ENCODE data around the gene CDH23.

Gene CDH23

GRCh38 chr10:71463111-71463510 lies 66.4 kb downstream of the CDH23 start:
- DNase-seq, result no peak

- no peak for DNase-seq
Measured at GRCh38 chr10:71465551-71466252, 69.0 kb downstream of the CDH23 start.

DNA sequence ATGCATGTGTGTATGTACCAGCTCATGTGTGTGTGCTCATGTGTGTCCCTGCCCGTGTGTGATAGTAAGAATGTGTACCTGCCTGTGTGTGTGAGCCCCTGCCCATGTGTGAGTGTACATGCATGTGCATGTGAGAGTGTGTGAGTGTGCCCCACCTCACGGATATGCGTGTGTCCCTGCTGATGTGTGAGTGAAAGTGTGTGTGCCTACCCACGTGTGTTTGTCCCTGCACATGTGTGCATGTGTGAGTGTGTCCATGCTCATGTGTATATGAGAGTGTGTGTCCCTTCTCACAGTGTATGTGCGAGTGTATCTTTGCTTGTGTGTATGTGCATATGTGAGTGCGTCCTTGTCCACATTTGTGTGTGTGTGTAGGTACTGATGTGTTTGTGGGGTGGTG lies 69.6 kb downstream of the CDH23 start:
- no peak for DNase-seq

DNA sequence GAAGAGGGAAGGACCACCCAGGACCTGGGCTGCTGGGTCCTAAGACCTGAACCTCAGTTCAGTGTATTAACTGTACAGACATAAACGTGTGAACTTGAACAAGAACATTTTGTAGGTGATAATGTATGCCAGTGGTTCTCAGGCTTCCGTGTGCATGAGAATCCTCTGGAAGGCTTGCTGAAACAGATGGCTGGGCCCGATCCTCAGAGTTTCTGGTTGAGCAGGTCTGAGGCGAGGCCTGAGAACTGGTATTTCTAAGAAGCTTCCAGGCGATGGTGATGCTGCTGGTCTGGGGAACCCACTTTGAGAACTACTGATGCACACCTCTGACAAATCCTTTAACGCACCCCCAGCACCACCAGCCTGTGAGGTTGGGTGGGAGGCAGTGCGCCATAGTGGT lies 70.4 kb downstream of the CDH23 start:
- DNase-seq, result no peak

DNA sequence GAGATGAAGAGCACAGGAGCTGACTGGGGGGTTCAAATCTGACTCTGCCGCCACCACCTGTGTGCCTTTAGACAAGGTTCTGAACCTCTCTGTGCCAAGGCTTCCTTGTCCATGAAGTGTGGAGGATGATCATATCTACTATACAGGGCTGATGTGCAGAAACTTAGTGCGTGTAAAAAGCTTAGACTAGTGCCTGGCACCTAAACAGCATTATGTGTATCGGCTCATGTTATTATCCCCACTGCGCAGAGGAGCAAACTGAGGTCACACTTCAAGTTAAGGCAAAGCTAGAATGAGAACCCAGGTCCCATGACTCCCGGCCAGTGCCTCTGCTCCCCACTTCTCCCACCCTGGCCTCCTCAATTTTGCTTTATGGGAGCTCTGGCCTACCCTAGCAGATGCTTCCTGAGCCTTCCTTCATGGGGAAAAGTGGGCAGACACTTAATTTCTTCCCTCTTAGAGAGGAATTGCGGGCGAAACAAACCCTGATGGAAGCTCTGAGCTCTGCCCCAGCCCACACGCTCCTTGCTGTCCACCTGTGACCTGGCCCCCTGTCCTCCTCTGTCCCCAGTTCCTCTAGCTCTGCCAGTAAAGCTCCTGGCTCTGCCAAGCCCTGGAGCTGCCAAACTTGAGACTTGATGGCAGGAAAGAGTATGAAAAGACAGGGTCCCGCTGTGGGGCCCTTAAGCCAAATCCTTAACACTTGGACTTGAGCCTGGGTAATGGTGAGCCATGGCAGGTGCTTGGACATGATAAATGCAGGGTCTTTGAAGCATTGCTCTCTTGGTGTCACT lies 71.0 kb downstream of the CDH23 start:
- DNase-seq, result no peak

DNA sequence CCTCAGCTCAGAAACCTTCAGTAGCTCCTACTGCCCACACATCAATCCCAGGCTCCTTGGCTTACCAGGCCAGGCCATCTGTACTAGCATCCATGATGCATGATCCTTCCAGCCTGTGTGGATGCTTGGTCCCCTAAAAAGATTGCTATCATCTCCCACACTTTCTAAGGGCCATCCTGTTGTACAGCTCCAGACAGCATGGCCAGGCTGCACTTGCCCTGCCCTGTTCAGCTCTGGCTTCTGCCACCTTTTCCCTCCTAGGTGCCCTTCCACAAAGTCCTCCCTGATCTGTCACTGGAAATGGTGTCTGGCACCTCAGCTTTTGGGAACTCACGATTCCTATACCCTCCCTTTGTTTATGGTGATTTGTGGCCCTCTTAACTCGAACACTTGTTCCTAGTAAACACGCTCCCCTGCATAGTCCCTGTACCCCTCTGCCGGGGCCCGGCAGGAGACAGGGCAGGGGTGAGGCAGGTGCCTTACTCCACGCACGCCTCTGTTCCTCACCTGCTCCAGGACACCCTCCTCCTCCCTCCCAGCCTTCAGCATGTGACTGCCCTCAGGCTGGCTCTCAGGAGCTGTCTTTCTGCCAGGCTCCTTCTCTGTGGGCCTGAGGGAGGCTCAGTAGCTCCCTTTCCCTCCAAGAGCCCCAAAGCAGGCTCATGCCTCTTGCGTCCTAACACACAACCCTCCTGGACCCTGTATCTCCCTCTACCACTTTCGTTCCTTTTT lies 71.8 kb downstream of the CDH23 start:
- no peak for DNase-seq

GRCh38 chr10:71471006-71471405 lies 74.3 kb downstream of the CDH23 start:
- DNase-seq, result no peak

DNA sequence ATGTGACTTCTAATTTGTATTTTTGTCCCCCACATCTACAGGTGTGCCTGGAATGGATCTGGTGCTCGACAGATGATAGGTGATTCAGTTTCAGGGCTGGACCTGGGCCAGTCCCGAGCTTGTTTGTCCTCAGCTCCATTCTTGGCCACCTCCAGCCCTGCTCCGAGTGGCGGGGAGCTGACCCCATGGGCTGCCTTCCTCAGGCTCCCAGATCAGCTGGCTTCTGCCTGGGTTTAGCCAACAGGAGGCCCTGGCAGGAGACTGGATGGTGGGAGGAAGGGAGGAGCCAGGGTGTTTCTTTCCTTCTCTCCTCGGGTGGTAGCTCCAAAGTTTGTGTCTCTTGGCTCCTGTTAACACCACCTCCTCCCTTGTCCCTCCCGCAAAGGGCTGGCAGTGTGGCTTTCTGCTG lies 75.2 kb downstream of the CDH23 start:
- no peak for DNase-seq

DNA sequence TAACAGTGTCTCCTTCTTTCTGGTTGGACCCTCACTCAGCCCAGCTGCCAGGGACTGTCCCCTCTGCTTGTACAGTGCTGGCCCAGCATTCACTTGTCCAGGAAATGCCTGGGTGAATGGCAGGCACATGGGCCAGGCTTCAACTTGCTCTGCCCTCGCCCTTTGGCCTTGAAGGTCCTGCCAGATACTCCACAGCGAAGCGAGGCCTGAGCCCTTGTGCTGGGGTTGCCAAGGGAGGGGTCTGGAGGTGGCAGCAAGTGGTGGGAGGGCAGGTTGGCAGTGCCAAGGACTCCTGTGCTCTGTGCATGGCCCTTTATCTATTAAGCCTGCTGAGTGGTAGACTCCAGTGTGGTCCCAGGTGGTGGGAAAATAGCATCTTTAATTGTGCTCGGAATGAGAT lies 75.7 kb downstream of the CDH23 start:
- no peak for DNase-seq

DNA sequence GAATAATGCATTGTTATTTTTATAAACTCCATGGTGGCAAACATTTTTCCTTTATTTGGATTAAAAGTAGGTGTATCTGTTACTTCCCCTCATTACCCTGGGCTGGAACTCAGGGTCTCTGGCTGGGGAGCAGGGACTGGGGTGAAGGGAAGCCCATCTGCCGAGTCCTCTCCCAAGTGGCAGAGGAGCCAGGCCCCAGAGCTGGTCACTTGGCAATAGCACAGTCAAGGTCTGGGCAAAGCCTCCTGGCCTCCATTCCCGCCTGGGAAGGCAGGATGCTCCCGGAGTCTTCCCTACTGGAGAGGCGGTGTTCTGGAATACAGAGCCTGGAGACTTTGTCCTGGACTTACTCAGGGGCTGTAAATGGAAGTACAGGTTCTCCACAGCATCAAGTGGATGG lies 76.2 kb downstream of the CDH23 start:
- no peak for DNase-seq

GRCh38 chr10:71473671-71474599 lies 77.2 kb downstream of the CDH23 start:
- peak in 11 of 56 donors; percentile 12 to 40 (median 22) for DNase-seq

DNA sequence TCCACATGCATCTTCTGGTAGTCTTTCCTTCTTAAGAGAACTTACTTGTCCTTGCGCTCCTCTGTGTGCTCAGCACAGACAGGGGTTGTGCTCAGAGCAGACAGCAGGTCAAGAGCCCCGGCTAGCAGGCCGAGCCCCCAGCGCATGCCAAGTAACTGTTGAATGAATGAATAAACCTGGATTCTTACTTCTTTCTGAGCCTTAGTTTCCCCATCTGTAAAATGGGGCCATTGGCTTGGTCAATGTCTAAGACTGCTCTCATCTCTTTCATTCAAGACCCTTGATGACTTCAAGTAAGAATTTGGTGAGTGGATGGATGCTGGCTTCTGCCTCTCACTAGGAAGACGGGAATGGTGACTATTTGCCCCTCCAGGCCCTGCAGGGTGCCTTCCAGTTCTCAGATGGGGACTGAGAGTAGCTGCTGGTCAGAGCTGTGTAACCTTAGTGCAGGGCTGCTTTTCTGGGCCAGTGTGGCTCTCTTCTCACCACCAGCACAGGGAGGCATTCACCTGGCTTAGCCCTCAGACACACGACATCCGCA lies 78.1 kb downstream of the CDH23 start:
- DNase-seq, result no peak

GRCh38 chr10:71475243-71475871 lies 78.6 kb downstream of the CDH23 start:
- no peak for DNase-seq

DNA sequence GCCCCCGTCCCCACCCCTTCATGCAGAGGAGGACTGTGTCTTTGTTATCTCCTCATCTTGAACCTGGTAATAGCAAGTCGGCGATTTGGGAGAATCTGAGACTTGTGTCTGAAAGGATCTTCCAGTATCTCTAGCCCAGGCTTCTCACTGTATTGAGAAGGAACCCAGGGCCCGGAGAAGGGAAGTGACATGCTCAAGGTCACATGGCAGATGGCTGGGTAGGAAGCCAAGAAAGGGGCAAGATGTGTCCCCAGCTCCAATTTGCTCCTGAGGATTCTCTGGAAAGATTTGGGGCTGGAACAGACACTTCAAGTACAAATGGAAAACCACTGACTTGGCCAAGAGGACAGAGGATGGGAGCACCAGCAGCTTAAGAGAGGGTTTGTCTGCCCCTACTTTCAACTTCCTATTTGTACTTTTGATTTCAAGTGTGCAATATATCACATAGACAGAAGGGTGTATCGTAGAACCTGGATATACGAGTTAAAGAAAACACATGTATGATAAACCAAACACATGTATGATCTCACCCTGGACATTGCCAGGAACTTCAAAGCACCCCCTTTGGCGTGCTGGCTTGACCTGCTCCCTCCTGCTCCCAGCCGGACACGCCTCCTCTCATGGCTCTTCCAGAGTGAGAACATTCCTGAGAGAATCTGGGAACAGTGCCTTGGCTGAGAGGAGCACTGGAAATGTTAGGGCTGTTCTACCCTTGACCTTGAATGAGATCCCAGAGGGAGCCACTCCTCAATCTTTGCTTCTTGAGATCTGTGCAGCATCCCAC lies 79.7 kb downstream of the CDH23 start:
- DNase-seq, result peak in 1 of 56 donors; percentile 21

DNA sequence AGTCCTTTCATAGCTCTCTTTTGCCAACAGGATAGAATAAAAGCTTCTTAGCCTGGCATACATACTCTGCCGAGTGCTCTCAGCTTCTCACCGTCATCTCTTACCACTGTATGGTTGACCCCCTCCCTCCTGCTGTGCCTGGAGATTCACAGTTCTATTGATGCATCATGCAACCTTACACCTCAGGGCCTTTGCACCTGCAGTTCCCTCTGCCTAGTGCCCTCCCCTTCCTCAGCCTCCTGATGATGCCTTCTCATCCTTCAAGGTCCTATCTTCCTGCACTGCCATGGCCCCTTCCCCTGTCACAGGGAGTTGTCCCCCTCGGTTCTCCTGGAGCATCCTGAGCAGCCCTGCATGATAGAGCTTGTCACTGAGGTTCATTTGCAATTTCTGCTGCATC lies 81.5 kb downstream of the CDH23 start:
- no peak for DNase-seq

- no peak for DNase-seq
Measured at GRCh38 chr10:71478813-71479365, 82.2 kb downstream of the CDH23 start.

- DNase-seq, result no peak
Measured at GRCh38 chr10:71479831-71480230, 83.1 kb downstream of the CDH23 start.

- no peak for DNase-seq
Measured at GRCh38 chr10:71480662-71481061, 83.9 kb downstream of the CDH23 start.

DNA sequence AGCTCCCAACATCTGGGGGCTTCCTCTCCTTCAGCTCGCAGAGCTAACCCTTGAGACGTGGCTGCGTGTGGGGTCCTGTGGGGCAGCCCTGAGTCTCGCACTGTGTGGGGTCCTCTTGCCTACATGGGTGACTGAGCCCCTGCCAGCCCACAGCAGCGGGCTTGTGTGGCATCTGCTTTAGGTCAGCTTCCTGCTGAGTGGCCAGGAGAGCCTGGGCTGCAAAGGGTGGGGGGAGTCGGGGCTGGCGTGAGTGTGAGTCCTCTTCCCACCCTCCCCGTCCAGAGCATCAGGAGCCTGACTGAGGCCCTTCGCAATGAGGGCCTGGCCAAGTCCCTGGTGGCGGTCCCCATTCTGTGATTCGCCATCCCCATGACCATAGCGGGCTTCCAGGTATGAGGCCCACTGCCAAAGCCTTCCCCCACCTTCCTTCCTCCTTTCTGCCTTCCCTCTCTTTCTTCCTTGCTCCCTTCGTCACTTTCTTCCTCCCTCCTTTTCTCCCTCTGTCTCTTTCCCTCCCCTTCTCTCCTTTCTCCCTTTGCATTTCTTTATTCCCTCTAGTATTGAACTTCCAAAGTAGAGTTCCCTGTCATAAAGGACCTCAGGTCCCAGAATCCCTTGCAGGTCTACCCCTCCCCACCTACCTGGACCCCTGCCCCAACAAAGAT lies 85.2 kb downstream of the CDH23 start:
- DNase-seq, result no peak
